Fibroblast of villous mesenchyme (primary cell): Measurements from ENCODE around the gene PRKAR2B. TPM values are rescaled to one million over a fixed set of nuclear protein-coding genes. Genes with fewer than 3 reads are reported as not detected.
A peak's percentile ranks its signal among the peaks of the same experiment; 100 is the strongest.

Experiments
- DNase-seq: peaks from one replicate; pipeline ENCODE4 v3.0.0-alpha.2; 2010; ENCODE audit warnings: low read depth
- H3K4me3 ChIP-seq: 2 replicates; pipeline ENCODE4 v1.5.1; 2011; ENCODE audit warnings: low read depth, mild to moderate bottlenecking, low read length
- CTCF ChIP-seq: IDR thresholded peaks from 2 replicates; pipeline ENCODE4 v1.5.1; 2012; ENCODE audit warnings: low read depth, mild to moderate bottlenecking, low read length; ENCODE audit not compliant: insufficient read depth
- total RNA-seq: library from RNA; depleted of rRNA; stranded (reverse); fragments of >200 nt; gene quantifications from 2 replicates; pipeline ENCODE4 v1.2.3, GENCODE V29; 2012

Gene PRKAR2B
- total RNA-seq, 1 donor, result 3.9 TPM

GRCh38 chr7:107164092-107164491 is 119.6 kb downstream of the PRKAR2B start:
- DNase-seq, result no peak
- TF ChIP-seq CTCF, result no peak
- no peak overlapping the region for H3K4me3 ChIP-seq

- H3K4me3 ChIP-seq, result no peak overlapping the region
- no peak for TF ChIP-seq CTCF
- DNase-seq, result no peak
These were observed 120.8 kb downstream of the PRKAR2B start for GRCh38 chr7:107165341-107165740.

DNA sequence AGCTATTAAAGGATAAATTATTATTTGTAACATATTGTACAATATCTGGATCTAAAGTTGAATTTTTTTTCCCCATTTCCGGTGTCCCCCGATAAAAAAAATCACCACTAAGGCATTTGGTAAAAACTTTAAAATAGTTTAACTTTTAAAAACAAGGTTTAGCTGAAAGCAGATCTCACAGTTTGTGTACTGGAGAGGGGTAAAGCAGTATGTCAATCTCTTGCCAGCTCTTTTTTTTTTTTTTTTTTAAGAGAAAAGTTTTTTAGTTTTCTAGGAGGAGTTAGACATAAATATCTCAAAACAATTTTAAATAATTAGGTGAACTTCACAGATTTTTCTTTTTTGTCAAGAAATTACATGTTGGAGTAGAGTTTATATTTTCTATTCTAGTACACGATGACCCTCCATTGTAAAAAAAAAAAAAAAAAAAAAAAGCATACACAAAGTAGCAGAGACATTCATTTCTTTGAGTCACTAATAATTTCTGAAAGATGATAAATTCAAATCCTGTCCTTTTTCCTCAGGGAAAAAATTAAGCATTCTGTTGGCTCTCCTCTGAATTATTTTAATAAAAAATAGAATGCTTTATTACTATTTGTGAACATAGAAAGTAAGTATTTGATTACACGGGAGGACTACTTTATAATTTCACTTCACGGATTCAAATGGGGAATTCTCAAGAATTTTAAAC is 122.4 kb downstream of the PRKAR2B start:
- peak overlapping the region; percentile 68 for H3K4me3 ChIP-seq
- no peak for DNase-seq
- TF ChIP-seq CTCF, result no peak

DNA sequence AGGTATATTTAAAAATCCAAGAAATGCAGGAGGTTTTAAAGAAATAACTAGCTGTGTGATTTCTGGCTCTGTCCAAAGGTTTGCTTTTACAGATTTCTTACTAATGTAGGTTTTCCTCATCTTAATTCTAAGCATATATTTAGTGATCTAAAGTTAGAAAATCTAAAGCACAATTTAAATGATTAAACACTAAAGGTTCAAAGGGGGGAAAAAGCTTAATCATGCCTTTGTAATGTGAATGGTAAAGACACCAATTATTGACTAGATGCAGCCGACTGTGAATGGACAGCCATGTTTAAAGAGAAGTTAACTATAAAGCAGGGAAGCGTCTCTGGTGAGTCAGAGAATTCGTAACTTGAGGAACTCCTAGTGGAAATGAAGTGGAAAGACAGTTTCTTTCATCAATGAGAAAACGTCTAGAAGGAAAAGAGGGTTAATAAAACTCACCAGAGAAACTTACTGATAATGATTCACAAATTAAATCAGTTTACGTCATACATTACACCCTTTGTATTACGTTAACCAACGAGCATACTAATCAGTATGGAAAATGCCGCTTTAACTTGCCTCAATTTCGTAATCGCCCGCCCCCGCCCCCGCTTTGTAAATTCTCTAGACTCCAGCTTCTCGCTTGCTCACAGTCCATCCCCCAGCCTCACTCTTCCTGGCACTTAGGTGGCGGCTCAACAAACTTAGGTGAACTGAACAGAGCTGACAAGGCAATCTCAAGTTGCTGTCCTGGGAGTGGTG is 123.2 kb downstream of the PRKAR2B start:
- H3K4me3 ChIP-seq, result peak overlapping the region; percentile 68
- DNase-seq, result peak; percentile 93
- TF ChIP-seq CTCF, result peak; percentile 51

GRCh38 chr7:107168233-107169119 is 124.0 kb downstream of the PRKAR2B start, which contains the start of gene HBP1:
TSS of gene HBP1 (plus strand) at chr7:107169003. CDS start at chr7:107179894, 10,891 bp downstream.
- peak within 1 kb of the TSS; percentile 84 for H3K4me3 ChIP-seq
- peak; percentile 100 for DNase-seq
- TF ChIP-seq CTCF, result no peak
